ENCODE results near the gene SRRT.
"Not testable (repeated sequence)": the region's sequence is repeated elsewhere in the genome, so short reads cannot be mapped to it uniquely, and the experiment has no call there.

SRRT gene

GRCh38 chr7:100874577-100875355, at the start of gene SRRT:
Gene SRRT, plus strand, starts transcription at chr7:100875103. Its CDS starts 488 bp downstream, at chr7:100875591.
- peak; percentile 98 for DNase-seq

- no peak for DNase-seq
Observed at GRCh38 chr7:100825215-100825671, 49.7 kb upstream of the SRRT start.

- no peak for DNase-seq
Observed at GRCh38 chr7:100825751-100826513, 49.0 kb upstream of the SRRT start.

GRCh38 chr7:100826514-100827329, 48.2 kb upstream of the SRRT start:
- DNase-seq = no peak

- peak; percentile 48 for DNase-seq
Observed at GRCh38 chr7:100827330-100828226, 47.3 kb upstream of the SRRT start, which contains the start of gene EPHB4. Gene EPHB4, minus strand, starts transcription at chr7:100827523. Its CDS starts 493 bp downstream, at chr7:100827030.

- no peak for DNase-seq
Observed at GRCh38 chr7:100829150-100829716, 45.7 kb upstream of the SRRT start.

- DNase-seq = no peak
Observed at GRCh38 chr7:100830396-100830795, 44.5 kb upstream of the SRRT start.

GRCh38 chr7:100832281-100832633, 42.6 kb upstream of the SRRT start:
- DNase-seq = no peak

- no peak for DNase-seq
Observed at GRCh38 chr7:100835903-100836811, 38.7 kb upstream of the SRRT start.

- DNase-seq = no peak
Observed at GRCh38 chr7:100836812-100837098, 38.1 kb upstream of the SRRT start.

GRCh38 chr7:100837099-100837836, 37.6 kb upstream of the SRRT start:
- peak; percentile 66 for DNase-seq

- DNase-seq = no peak
Observed at GRCh38 chr7:100839361-100839760, 35.5 kb upstream of the SRRT start.

- no peak for DNase-seq
Observed at GRCh38 chr7:100840470-100841100, 34.3 kb upstream of the SRRT start.

- no peak for DNase-seq
Observed at GRCh38 chr7:100847360-100847759, 27.5 kb upstream of the SRRT start.

- peak; percentile 69 for DNase-seq
Observed at GRCh38 chr7:100852048-100852872, 22.6 kb upstream of the SRRT start, which contains the start of gene SLC12A9. Gene SLC12A9, plus strand, starts transcription at chr7:100852713. Its CDS starts 1,485 bp downstream, at chr7:100854198.

- DNase-seq = no peak
Observed at GRCh38 chr7:100854146-100854895, 20.6 kb upstream of the SRRT start.

- DNase-seq = not testable (repeated sequence)
Observed at GRCh38 chr7:100854899-100855298, 20.0 kb upstream of the SRRT start.

- no peak for DNase-seq
Observed at GRCh38 chr7:100855515-100855914, 19.4 kb upstream of the SRRT start.
